Osteoblast (primary cell): ENCODE data around the gene SEC22C. TPM values are rescaled to one million over a fixed set of nuclear protein-coding genes. Genes with fewer than 3 reads are reported as not detected.

Experiments
- DNase-seq: peaks from one replicate; pipeline ENCODE4 v3.0.0; 2011; ENCODE audit warnings: low spot score, mixed read lengths; ENCODE audit not compliant: insufficient read length; ENCODE audit errors: missing footprints
- H2AFZ ChIP-seq: 2 replicates; pipeline ENCODE4 v1.6.0; 2011; ENCODE audit warnings: mild to moderate bottlenecking, low read length
- H3K27ac ChIP-seq: 2 replicates; pipeline ENCODE4 v1.5.1; 2011; ENCODE audit warnings: mild to moderate bottlenecking, low read depth, low read length, moderate library complexity
- H3K27me3 ChIP-seq: 2 replicates; pipeline ENCODE4 v1.6.0; 2012; ENCODE audit warnings: mild to moderate bottlenecking, control low read depth, inconsistent platforms, low read length, moderate library complexity; ENCODE audit not compliant: insufficient read depth
- H3K36me3 ChIP-seq: 2 replicates; pipeline ENCODE4 v1.5.1; 2011; ENCODE audit warnings: mild to moderate bottlenecking, low read length, control low read depth, moderate library complexity; ENCODE audit not compliant: insufficient read depth
- H3K4me1 ChIP-seq: 2 replicates; pipeline ENCODE4 v1.5.1; 2011; ENCODE audit warnings: mild to moderate bottlenecking, low read length, control low read depth, moderate library complexity; ENCODE audit not compliant: insufficient read depth
- H3K4me2 ChIP-seq: 2 replicates; pipeline ENCODE4 v1.6.0; 2011; ENCODE audit warnings: mild to moderate bottlenecking, low read length; ENCODE audit not compliant: insufficient read depth
- H3K4me3 ChIP-seq: fragments of 200-600 bp; sonication (generic); 3 replicates; pipeline ENCODE4 v1.5.1; 2012; ENCODE audit warnings: mild to moderate bottlenecking, low read length, inconsistent platforms; ENCODE audit not compliant: insufficient read depth
- H3K79me2 ChIP-seq: 2 replicates; pipeline ENCODE4 v1.6.0; 2012; ENCODE audit warnings: mild to moderate bottlenecking, low read length, control low read depth, inconsistent platforms; ENCODE audit not compliant: insufficient read depth
- H3K9me3 ChIP-seq: 2 replicates; pipeline ENCODE4 v1.5.1; 2011; ENCODE audit warnings: low read depth, low read length, control low read depth
- H4K20me1 ChIP-seq: 2 replicates; pipeline ENCODE4 v1.6.0; 2012; ENCODE audit warnings: mild to moderate bottlenecking, low read length, control low read depth; ENCODE audit not compliant: insufficient read depth
- total RNA-seq: library from RNA; depleted of rRNA; stranded (reverse); fragments of >200 nt; gene quantifications from 2 replicates; pipeline ENCODE4 v1.2.3, GENCODE V29; 2012
- TF ChIP-seq, protein P1 (sequence below): IDR thresholded peaks from 2 replicates; pipeline ENCODE4 v1.5.1; 2011; ENCODE audit warnings: mild to moderate bottlenecking, low read depth, low read length, moderate library complexity; ENCODE audit errors: extremely low read depth

SEC22C gene
- total RNA-seq, 1 donor = 60.1 TPM

DNA sequence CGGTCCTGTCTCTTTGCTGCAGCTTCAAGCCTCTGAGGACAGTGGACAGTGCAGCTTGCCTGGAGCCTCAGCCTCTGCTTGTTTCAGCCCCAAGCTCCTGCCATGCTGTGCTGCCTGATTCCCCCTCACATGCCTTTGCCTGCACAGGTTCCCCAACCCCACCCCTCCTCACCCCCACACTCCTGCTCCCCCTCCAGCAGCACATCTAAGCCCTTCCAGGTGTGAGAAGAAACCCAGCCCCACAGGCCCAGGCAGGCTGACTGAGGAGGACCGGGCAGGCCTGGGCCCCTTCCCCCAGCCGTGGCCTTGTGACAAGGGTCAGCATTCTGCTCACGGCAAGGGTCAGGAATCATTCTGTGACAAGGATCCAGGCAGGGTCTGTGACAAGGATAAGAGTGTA, 56.6 kb downstream of the SEC22C start:
- Histone ChIP-seq H3K27ac (no peak overlapping the region), H3K9me3 (no peaks in the 10 kb centered on the region), H2AFZ (no peak overlapping the region), H3K4me2 (no peak overlapping the region), H3K4me1 (no peaks in the 10 kb centered on the region), H3K27me3 (no peaks in the 10 kb centered on the region), H3K36me3 (no peaks in the 10 kb centered on the region), H3K4me3 (no peak overlapping the region), H3K79me2 (no peaks in the 10 kb centered on the region), H4K20me1 (no peaks in the 10 kb centered on the region)
- DNase-seq = peak; percentile 76
- TF ChIP-seq, protein P1, sequence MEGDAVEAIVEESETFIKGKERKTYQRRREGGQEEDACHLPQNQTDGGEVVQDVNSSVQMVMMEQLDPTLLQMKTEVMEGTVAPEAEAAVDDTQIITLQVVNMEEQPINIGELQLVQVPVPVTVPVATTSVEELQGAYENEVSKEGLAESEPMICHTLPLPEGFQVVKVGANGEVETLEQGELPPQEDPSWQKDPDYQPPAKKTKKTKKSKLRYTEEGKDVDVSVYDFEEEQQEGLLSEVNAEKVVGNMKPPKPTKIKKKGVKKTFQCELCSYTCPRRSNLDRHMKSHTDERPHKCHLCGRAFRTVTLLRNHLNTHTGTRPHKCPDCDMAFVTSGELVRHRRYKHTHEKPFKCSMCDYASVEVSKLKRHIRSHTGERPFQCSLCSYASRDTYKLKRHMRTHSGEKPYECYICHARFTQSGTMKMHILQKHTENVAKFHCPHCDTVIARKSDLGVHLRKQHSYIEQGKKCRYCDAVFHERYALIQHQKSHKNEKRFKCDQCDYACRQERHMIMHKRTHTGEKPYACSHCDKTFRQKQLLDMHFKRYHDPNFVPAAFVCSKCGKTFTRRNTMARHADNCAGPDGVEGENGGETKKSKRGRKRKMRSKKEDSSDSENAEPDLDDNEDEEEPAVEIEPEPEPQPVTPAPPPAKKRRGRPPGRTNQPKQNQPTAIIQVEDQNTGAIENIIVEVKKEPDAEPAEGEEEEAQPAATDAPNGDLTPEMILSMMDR = no peak

DNA sequence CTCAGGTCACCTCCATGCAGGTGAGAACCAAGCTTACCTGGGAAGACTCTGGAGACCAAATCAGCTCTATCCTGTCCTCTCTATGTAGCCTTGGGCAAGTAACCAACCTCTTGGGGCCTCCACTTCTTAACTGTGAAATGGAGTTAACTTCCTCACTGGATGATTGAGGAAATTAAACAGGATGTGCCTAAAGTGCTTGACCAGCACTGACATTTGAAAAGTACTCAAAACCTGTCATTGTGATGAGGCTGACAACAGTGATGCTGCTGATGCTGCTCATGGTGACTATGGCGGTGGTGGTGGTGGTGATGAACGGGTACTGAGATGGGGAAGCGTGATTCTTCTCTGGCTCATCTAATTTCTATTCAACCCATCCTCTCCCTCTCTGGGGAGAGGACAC, 57.0 kb downstream of the SEC22C start:
- TF ChIP-seq, protein P1 = no peak
- H3K79me2 ChIP-seq = no peaks in the 10 kb centered on the region
- H3K4me1 ChIP-seq = no peaks in the 10 kb centered on the region
- no peaks in the 10 kb centered on the region for H4K20me1 ChIP-seq
- no peaks in the 10 kb centered on the region for H3K27me3 ChIP-seq
- H3K4me3 ChIP-seq = no peak overlapping the region
- no peak overlapping the region for H3K27ac ChIP-seq
- H3K9me3 ChIP-seq = no peaks in the 10 kb centered on the region
- H2AFZ ChIP-seq = no peak overlapping the region
- no peaks in the 10 kb centered on the region for H3K36me3 ChIP-seq
- peak; percentile 44 for DNase-seq
- no peak overlapping the region for H3K4me2 ChIP-seq

DNA sequence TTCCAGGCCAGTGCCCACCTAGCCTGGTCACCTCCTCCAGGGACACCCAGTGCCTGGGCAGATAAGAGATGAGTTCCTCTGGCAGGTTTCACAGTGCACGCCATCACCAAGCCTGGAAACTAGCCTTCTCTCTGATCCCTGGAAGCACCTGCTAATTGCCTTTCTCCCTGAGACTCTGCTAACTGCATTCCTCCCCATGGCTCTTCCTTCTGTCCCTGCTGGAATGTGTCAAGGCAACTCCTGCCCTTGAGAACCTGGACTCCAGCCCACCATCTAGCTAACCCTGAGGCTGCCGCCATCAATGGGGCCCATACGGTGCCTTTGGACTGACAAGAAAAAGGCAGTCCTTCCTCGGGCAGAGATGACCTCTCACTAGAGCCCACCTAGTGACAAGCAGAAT, 60.9 kb downstream of the SEC22C start:
- DNase-seq = no peak
- no peak overlapping the region for H3K4me3 ChIP-seq
- no peaks in the 10 kb centered on the region for H3K79me2 ChIP-seq
- TF ChIP-seq, protein P1 = no peak
- no peaks in the 10 kb centered on the region for H3K4me1 ChIP-seq
- H3K4me2 ChIP-seq = no peak overlapping the region
- H2AFZ ChIP-seq = no peak overlapping the region
- H4K20me1 ChIP-seq = no peaks in the 10 kb centered on the region
- H3K27ac ChIP-seq = no peak overlapping the region
- H3K9me3 ChIP-seq = no peaks in the 10 kb centered on the region
- no peaks in the 10 kb centered on the region for H3K27me3 ChIP-seq
- H3K36me3 ChIP-seq = no peaks in the 10 kb centered on the region

DNA sequence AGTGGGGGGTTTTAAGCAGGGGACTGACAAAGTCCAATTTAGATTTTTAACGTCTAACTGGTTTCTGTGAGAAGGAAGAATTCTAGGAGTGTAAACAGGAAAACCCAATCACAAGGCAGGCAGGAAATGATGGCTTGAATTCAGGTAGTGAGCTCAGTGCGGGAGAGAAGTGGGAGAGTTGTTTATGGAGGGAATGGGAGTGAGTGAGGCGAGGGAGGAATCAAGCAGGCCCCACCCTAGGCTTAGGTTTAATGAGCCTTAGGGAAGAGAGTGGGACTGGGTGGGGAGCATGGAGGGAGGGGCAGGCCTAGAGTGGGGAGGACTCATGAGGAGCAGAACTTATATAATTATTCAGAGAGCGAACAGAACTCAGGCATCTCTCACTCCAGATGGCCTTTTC, 61.4 kb downstream of the SEC22C start:
- Histone ChIP-seq H3K27me3 (no peaks in the 10 kb centered on the region), H3K4me2 (no peak overlapping the region), H3K36me3 (no peaks in the 10 kb centered on the region)

More for the DNA sequence above, 61.4 kb downstream of the SEC22C start:
- Histone ChIP-seq H3K9me3 (no peaks in the 10 kb centered on the region), H4K20me1 (no peaks in the 10 kb centered on the region), H3K4me3 (no peak overlapping the region), H3K79me2 (no peaks in the 10 kb centered on the region), H3K27ac (no peak overlapping the region), H2AFZ (no peak overlapping the region), H3K4me1 (no peaks in the 10 kb centered on the region)
- TF ChIP-seq, protein P1 = no peak
- no peak for DNase-seq
